NT2/D1 (cell line): Measurements from ENCODE around the gene TNPO3.

Source experiments
- SUZ12 ChIP-seq: IDR thresholded peaks from 2 replicates; pipeline ENCODE4 v1.6.1; 2011; ENCODE audit not compliant: insufficient read length, insufficient read depth; ENCODE audit errors: extremely low read depth
- YY1 ChIP-seq: IDR thresholded peaks from 2 replicates; pipeline ENCODE4 v1.6.1; 2011; ENCODE audit not compliant: insufficient read length, insufficient read depth
- ZNF274 ChIP-seq: IDR thresholded peaks from 2 replicates; pipeline ENCODE4 v1.6.1; 2011; ENCODE audit warnings: mild to moderate bottlenecking, low read depth, low read length

- TF ChIP-seq YY1, result no peak
- TF ChIP-seq SUZ12, result no peak
- TF ChIP-seq ZNF274, result no peak
These were observed 126.6 kb downstream of the TNPO3 start for GRCh38 chr7:128928159-128928813.
